ENCODE measurements around the gene FRRS1. TPM values are rescaled to one million over a fixed set of nuclear protein-coding genes. Genes with fewer than 3 reads are reported as not detected.

FRRS1 gene
- polyA plus RNA-seq, 1 donor from 2014 or later = not detected

DNA sequence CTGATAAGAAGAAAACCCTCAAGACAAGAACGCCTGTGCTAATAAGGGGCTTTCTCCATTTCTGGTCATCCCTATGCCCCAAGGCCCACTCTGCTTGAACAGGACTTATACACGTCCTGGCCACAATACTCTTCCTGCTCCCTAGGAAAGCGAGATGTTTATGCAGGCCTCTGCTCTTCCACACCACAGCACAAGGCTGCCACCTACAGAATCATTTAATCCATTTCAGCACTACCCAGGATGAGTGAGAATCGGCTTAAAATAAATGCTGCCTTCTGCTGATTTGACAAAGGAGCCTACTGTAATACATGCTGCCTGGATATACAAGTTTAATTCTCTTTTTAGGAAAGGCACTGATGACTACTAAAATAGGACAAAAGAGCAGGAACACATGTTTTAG lies 29.4 kb downstream of the FRRS1 start:
- TF ChIP-seq MXI1 (conservative IDR thresholded peaks at IDR 0.05; ENCODE audit: poor library complexity, severe bottlenecking) (no peak), SMC3 (conservative IDR thresholded peaks at IDR 0.05; ENCODE audit: poor library complexity) (peak; percentile 50), CTCF (IDR thresholded peaks at IDR 0.05; ENCODE audit: poor library complexity, severe bottlenecking) (peak; percentile 61), RAD21 (conservative IDR thresholded peaks at IDR 0.05) (peak; percentile 70)
- no peaks in the 10 kb centered on the region for H3F3A ChIP-seq (ENCODE audit: insufficient read depth, low read length, poor library complexity, severe bottlenecking)
- H3K4me2 ChIP-seq (ENCODE audit: low read length) = no peak overlapping the region
- no peaks in the 10 kb centered on the region for H4K20me1 ChIP-seq (ENCODE audit: insufficient read depth)
- no peaks in the 10 kb centered on the region for H3K79me2 ChIP-seq (replicated peaks; ENCODE audit: insufficient read depth, low read length)
- H3K36me3 ChIP-seq (ENCODE audit: insufficient read depth, low read length) = no peaks in the 10 kb centered on the region
- H2AFZ ChIP-seq (ENCODE audit: low read depth, low read length) = no peak overlapping the region
- H3K27me3 ChIP-seq (ENCODE audit: insufficient read depth, low read depth, low read length) = no peaks in the 10 kb centered on the region
- H3K9ac ChIP-seq (ENCODE audit: low read length) = no peak overlapping the region
- no peak overlapping the region for H3K27ac ChIP-seq (ENCODE audit: low read length)
- no peaks in the 10 kb centered on the region for H3K9me2 ChIP-seq (ENCODE audit: insufficient read depth, low read length)
- H3K4me3 ChIP-seq (ENCODE audit: low read length) = no peak overlapping the region
- no peaks in the 10 kb centered on the region for H3K9me3 ChIP-seq (ENCODE audit: low read length)

GRCh38 chr1:99735852-99736251 lies 30.6 kb downstream of the FRRS1 start:
- H3K79me2 ChIP-seq (replicated peaks; ENCODE audit: insufficient read depth, low read length) = no peaks in the 10 kb centered on the region
- no peaks in the 10 kb centered on the region for H3K36me3 ChIP-seq (ENCODE audit: insufficient read depth, low read length)
- TF ChIP-seq RAD21 (conservative IDR thresholded peaks at IDR 0.05) (no peak), MXI1 (conservative IDR thresholded peaks at IDR 0.05; ENCODE audit: poor library complexity, severe bottlenecking) (no peak), REST (IDR thresholded peaks at IDR 0.05; ENCODE audit: borderline replicate concordance) (no peak), POLR2AphosphoS5 (IDR thresholded peaks at IDR 0.05) (no peak), SMC3 (conservative IDR thresholded peaks at IDR 0.05; ENCODE audit: poor library complexity) (no peak), CTCF (IDR thresholded peaks at IDR 0.05; ENCODE audit: poor library complexity, severe bottlenecking) (no peak), EZH2 (IDR thresholded peaks at IDR 0.05; ENCODE audit: borderline replicate concordance, insufficient read depth, low read length, poor library complexity, severe bottlenecking) (no peak), EP300 (conservative IDR thresholded peaks at IDR 0.05; ENCODE audit: poor library complexity, severe bottlenecking) (no peak)
- no peaks in the 10 kb centered on the region for H3K9me3 ChIP-seq (ENCODE audit: low read length)
- H2AFZ ChIP-seq (ENCODE audit: low read depth, low read length) = no peak overlapping the region
- H3K27me3 ChIP-seq (ENCODE audit: insufficient read depth, low read depth, low read length) = no peaks in the 10 kb centered on the region
- no peaks in the 10 kb centered on the region for H4K20me1 ChIP-seq (ENCODE audit: insufficient read depth)
- no peaks in the 10 kb centered on the region for H3K9me2 ChIP-seq (ENCODE audit: insufficient read depth, low read length)
- H3K9ac ChIP-seq (ENCODE audit: low read length) = no peak overlapping the region
- no peaks in the 10 kb centered on the region for H3F3A ChIP-seq (ENCODE audit: insufficient read depth, low read length, poor library complexity, severe bottlenecking)
- no peak overlapping the region for H3K4me3 ChIP-seq (ENCODE audit: low read length)
- H3K4me2 ChIP-seq (ENCODE audit: low read length) = no peak overlapping the region
- H3K27ac ChIP-seq (ENCODE audit: low read length) = no peak overlapping the region

Measured in neural cell (in vitro differentiated cells).